GM19351 (cell line): ENCODE measurements around the gene FOXA3.
"Not testable (repeated sequence)": the region's sequence is repeated elsewhere in the genome, so short reads cannot be mapped to it uniquely, and the experiment has no call there.

Source experiments
- ATAC-seq: cut with Tn5 transposase; IDR thresholded peaks from one replicate; pipeline ENCODE4 v1.9.1; 2021; ENCODE audit warnings: mild to moderate bottlenecking, moderate library complexity; ENCODE audit not compliant: unreplicated experiment

The FOXA3 gene

DNA sequence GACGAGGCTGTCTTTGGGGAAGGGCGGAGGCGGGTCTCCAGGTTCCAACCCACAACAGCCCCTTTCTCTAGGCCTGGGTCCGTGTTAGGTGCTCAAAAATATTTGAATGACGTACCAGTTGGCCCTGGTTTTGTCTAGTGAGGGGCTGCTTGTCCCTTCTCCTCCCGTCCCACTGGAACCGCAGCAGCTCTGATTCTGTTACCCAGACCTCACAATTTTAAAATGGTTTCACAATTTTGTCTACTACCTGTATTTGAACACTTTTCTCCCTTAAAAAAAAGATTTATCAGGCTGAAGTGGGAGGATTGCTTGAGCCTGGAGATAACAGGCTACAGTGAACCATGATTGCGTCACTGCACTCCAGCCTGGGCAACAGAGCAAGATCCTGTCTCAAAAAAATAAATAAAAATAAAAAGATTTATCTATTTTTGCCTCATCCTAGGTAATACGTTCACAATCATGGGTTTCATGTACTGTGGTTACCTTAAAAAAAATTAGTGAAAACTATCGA, 23.1 kb downstream of the FOXA3 start:
- ATAC-seq = no peak

DNA sequence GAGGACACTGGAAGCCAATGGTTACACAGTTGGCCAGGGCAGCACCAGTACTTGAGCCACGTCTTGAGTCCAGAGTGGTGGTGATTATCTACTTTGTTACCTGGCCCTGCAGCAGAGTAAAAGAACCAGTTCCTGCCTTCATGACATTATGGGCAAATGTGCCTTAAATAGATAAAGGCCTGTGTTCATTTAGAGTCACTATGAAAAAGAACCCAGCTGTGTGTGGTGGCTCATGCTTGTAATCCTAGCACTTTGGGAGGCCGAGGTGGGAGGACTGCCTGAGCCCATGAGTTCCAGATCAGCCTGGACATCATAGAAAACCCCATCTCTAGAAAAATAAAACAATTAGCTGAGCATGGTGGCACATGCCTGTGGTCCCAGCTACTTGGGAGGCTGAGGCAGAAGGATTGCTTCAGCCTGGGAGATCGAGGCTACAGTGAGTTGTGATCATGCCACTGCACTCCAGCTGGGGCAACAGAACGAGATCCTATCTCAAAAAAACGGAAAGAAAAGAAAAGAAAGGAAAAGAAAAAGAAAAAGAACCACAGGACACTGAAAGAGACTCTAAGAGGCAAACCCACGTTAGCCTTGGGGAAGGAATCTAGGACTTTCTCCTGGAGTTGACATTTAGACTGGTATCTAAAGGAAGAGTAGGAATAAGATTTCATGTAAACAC, 25.2 kb downstream of the FOXA3 start:
- no peak for ATAC-seq

DNA sequence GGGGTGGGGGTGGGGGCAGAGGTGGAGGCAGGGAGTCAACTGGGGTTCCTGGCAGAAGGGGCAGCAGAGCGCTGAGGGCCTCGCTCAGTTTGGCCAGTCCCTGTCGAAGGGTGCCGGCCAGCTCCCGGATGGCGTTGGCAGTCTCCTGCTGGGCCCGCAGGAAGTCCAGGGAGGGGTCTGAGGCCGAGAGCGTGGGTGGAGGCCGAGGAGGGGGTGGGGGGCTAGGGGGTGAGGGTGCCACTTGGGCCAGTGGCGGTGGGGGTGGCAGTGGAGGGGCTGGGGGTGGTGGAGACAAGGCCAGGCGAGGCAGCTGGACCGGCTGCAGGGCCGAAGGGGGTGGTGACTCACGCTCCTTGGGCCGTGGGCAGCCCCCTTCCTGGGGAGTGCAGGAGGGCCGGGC, 26.8 kb downstream of the FOXA3 start:
- no peak for ATAC-seq

DNA sequence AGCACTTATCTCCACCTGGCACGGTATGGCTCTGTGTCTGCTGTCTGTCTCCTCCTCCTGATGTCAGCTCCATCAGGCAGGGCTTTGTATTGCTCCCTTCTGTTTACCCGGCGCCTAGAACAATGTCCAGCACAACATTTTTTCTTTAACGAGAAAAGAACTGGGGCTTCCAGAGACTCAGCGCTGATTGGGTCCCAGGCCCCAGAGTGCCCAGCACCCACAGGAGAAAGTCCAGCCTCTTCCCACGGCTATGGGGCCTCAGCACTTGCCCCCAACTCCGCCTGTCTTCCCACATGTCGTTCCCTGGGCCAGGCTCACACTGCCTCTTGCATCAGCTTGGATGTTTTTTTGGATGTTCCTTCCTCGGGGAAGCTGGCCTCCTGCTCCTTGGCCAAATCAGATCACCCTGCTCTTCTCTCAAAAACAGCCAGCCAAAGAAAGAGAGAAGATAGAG, 31.4 kb downstream of the FOXA3 start:
- no peak for ATAC-seq

GRCh38 chr19:45895983-45896599, 32.0 kb downstream of the FOXA3 start:
- ATAC-seq = not testable (repeated sequence)

- ATAC-seq = no peak
Measured at GRCh38 chr19:45897261-45897812, 33.2 kb downstream of the FOXA3 start.

GRCh38 chr19:45899253-45899652, 35.1 kb downstream of the FOXA3 start:
- ATAC-seq = no peak

- ATAC-seq = no peak
Measured at GRCh38 chr19:45899919-45900589, 35.9 kb downstream of the FOXA3 start.

- ATAC-seq = no peak
Measured at GRCh38 chr19:45900738-45901431, 36.8 kb downstream of the FOXA3 start.

DNA sequence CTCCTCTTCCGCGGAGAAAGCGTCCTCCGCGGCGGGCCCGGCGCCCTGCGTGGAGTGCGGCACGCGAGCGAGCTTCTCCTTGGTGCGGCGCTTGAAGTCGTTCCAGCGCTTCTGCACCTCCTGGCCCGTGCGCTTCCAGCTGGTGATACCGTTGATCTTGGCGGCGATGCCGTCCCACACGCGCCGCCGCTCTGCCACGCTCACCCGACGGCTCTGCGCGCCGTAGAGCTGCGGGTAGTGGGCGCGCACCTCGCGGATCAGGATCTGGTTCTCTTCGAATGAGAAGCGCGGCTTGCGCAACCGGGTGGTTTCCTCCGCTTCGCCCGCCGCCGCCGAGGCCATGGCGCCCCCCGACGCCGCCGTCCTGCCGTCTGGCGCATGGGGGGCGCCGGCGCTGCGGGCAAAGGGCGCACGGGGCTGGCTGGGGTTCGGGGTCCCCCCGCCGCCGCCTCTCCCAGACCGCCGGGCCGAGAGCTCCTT, 37.3 kb downstream of the FOXA3 start:
- no peak for ATAC-seq

DNA sequence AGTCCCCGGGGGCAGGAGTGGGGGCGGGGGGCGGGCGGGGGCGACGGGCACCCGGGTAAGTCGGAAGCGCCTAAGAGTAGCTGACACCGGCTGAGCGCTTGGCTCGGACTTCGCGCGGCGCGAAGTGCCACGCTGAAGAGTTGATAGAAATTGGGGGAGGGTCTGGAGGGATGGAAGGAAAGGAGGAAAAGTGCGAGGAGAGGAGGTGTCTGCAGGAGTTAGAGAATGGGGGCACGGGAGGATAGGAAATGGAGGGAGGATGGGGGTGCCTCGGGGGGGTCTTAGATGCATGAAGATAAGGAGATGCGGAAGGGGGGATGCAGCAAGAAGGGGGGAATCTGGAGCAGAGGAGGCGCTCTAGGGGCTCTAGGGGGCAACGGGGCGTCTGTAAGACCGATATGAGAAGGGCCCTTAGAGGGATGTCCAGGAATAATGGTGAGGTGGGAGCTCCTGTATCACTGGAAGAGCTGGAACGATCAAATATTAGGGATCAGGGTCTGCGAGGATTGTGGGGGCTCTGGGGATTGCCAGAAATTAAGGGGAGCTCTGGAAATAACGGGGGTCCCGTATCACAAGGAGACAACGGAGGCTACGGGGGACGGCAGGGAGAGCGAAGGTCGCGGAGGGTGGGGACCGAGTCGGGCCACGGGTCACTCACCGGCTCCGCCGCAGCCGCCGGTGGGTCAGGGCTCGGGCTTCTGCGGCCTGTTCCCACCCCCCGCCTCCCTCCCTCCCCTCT, 38.0 kb downstream of the FOXA3 start, which contains the start of gene MYPOP:
TSS of gene MYPOP (minus strand) at position 702 of the 739 bp plus-strand sequence. CDS start 840 bp downstream, outside the sequence.
- ATAC-seq = no peak

DNA sequence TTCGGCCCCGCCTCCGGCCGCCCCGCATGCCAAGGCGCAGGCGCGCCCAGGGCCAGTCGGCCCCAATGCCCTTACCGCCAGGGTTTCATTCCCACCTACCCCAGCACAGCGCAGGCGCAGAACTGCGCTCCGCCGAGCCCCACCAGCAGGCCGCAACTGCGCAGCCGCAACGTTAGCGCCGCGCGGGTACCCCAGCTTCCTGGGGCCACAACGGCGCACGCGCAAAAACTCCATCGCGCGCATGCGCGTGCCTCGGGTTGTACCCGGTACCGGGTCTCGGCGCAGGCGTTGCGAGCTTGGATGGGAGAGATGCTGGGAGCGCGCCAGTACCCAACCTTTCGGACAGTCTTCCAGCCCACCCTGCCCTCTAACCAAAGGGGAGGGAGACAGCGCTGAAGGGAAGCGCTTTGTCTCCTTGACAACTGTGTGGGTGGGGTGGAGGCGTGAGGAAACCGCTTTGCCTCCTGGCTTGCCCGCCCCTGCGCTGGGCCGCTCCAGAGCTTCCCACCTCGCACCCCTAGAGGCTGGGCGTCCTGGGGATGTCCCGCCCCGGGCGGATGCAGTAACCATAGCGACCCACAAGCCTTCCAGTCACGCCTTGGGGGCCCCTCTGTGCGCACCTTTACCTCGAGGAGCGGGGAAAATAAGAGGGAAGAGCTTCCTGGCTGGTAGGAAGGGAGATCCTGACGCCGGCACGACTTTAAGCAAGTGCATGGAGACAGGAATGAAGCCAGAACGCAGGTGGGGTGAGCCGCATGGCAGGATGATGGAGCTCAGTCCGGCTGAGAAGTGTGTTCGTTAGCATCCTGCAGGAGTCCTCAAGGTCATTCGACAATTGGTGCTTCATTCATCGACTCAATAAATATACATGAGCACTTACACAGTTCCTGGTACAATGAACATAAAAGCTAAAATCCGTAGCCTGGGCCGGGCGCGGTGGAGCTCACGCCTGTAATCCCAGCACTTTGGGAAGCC, 38.8 kb downstream of the FOXA3 start:
- ATAC-seq = peak; percentile 85

GRCh38 chr19:45905011-45905410, 40.9 kb downstream of the FOXA3 start:
- no peak for ATAC-seq

DNA sequence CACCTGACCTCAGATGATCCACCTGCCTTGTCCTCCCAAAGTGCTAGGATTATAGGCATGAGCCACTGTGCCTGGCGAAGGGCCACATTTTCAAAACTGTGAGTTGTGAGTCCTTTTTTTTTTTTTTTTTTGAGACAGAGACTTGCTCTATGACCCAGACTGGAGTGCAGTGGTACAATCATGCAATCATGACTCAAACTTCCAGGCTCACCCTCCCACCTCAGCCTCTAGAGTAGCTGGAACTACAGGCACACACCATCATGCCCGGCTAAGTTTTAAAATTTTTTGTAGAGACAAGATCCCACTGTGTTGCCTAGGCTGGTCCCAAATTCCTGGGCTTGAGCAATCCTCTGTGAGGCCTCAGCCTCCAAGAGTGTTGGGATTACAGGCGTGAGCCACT, 42.1 kb downstream of the FOXA3 start:
- no peak for ATAC-seq

DNA sequence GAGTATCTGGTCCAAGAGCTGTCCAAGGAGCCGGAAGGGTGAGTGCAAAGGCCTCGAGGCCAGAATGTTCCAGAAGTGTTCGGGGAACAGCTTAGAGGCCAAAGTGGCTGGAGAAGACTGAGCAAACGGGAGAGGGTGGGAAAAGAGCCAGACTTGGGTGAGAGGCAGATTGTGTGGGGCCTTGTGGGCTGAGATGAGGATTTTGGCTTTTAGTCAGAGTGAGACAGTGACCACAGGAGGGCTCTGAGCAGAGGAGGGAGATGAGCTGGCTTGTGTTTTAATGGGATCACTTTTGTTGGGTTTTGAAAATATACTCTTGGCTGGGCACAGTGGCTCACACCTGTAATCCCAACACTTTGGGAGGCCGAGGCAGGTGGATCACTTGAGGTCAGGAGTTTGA, 44.8 kb downstream of the FOXA3 start:
- no peak for ATAC-seq

- no peak for ATAC-seq
Measured at GRCh38 chr19:45911291-45911690, 47.2 kb downstream of the FOXA3 start.

DNA sequence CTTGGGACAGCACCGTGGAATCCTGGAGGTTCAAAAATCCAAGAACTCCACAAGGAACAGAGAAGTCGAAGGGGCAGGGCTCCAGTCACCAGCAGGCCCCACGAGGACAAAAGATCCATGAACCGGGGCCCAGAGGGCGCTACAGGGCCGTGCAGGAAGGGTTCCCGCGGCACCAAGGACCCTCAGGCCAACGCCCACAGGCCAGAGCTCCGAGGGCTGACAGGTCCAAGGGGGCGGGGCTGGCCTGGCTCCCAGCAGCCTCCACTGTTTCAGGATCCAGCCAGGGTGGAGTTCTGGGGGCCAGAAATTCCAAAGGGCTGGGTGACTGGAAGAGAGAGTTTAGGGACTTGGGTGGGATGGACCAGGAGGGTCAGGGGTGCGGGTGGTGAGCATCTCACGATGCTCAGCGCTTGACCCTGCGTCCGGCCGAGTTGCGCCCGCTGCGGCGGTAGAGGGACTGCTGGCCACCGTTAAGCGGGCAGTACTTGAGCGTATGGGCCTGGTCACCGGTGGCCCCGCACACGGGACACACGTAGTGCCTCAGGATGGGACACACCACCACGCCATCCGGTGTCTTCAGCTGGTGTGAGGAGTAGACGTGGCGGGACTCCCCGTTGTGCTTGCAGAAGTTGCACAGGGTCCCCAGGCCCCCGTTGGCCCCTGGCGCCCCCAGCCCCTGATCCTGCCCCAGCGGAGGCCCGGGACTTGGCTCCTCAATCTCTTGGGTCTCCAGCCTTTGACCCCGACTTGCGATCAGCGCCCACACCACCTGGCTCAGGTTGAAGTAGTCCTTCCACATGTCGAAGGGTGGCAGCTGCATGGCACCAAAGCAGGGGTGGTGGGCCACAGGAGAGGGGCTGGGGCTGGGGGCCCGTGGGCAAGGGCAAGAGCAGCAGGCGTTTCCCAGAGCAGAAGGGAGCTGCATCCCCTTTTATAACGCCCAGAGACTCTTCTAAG, 50.0 kb downstream of the FOXA3 start, which contains the start of gene NANOS2:
TSS of gene NANOS2 (minus strand) at position 905 of the 957 bp plus-strand sequence. CDS start at position 820, 85 bp downstream.
- ATAC-seq = no peak
